ENCODE data around the gene RAP2A.

DNA sequence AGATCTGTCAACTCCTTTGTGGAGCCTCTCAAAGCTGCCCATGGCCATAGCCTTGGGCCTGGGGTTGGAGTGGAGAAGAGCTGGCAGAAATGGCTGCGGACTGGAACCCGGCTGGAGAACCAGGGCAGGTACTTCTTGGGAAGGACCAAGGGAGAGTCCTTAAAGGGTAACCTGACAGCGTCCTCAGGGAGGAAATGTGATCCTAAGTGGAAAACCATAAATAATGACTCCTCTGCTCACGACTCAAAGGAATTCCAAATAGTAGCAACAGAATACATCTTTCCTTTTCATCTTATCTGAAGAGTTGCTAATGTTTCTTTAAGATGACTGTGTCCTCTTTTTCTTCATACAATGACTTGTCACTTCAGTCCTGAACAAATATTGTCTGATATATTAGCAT is 41.0 kb downstream of the RAP2A start:
- TF ChIP-seq, protein P1, sequence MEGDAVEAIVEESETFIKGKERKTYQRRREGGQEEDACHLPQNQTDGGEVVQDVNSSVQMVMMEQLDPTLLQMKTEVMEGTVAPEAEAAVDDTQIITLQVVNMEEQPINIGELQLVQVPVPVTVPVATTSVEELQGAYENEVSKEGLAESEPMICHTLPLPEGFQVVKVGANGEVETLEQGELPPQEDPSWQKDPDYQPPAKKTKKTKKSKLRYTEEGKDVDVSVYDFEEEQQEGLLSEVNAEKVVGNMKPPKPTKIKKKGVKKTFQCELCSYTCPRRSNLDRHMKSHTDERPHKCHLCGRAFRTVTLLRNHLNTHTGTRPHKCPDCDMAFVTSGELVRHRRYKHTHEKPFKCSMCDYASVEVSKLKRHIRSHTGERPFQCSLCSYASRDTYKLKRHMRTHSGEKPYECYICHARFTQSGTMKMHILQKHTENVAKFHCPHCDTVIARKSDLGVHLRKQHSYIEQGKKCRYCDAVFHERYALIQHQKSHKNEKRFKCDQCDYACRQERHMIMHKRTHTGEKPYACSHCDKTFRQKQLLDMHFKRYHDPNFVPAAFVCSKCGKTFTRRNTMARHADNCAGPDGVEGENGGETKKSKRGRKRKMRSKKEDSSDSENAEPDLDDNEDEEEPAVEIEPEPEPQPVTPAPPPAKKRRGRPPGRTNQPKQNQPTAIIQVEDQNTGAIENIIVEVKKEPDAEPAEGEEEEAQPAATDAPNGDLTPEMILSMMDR (IDR thresholded peaks at IDR 0.05; ENCODE audit: borderline replicate concordance, extremely low read depth, low read length, poor library complexity, severe bottlenecking), result no peak
- TF ChIP-seq EZH2 (IDR thresholded peaks at IDR 0.05; ENCODE audit: borderline replicate concordance, low read depth, low read length, severe bottlenecking), result no peak

All from DND-41 (cell line).